Skeletal muscle satellite cell (primary cell): ENCODE results near the gene SUPT3H.
A peak's percentile ranks its signal among the peaks of the same experiment; 100 is the strongest.

ENCODE experiments used
- H3K27me3 ChIP-seq: 2 replicates; pipeline ENCODE4 v1.7.0; 2013; ENCODE audit warnings: low read length; ENCODE audit not compliant: control insufficient read depth, insufficient read depth
- H3K36me3 ChIP-seq: 2 replicates; pipeline ENCODE4 v1.7.0; 2013; ENCODE audit warnings: mild to moderate bottlenecking, control low read depth, low read length; ENCODE audit not compliant: insufficient read depth
- H3K4me1 ChIP-seq: 2 replicates; pipeline ENCODE4 v1.7.0; 2013; ENCODE audit warnings: low read length; ENCODE audit not compliant: control insufficient read depth, insufficient read depth
- H3K4me2 ChIP-seq: 2 replicates; pipeline ENCODE4 v1.7.0; 2013; ENCODE audit warnings: mild to moderate bottlenecking, low read length
- H3K4me3 ChIP-seq: 2 replicates; pipeline ENCODE4 v1.7.0; 2013; ENCODE audit warnings: low read length
- H3K9ac ChIP-seq: 2 replicates; pipeline ENCODE4 v1.7.0; 2013; ENCODE audit warnings: mild to moderate bottlenecking, low read depth, low read length, moderate library complexity
- H3K9me3 ChIP-seq: replicated peaks from 2 replicates; pipeline ENCODE4 v1.7.0; 2013; ENCODE audit warnings: mild to moderate bottlenecking, control low read depth, low read length

SUPT3H gene

DNA sequence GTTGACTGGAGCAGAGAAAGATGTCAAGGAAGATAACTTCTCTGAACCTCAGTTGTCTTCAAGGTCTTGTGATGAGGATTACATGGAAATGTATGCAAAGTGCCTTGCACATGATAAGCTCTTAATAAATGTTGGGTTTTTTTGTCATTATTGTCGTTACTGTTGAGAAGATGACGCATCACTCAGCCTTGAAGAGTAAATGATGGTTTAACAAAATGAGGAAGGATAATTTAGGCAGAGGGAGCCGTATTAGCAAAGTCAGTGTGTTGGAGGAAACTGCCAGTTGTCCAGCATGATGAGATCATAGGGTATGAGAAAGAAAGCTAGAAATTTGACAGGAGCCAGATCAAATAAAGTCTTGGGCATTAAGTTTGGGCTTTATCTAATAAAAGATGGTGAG lies 8.8 kb upstream of the SUPT3H start:
- no peak overlapping the region for H3K4me3 ChIP-seq
- H3K9me3 ChIP-seq = no peaks in the 10 kb centered on the region
- no peaks in the 10 kb centered on the region for H3K36me3 ChIP-seq
- peaks cover 45% of the 10 kb centered on the region for H3K4me1 ChIP-seq
- no peak overlapping the region for H3K4me2 ChIP-seq
- no peaks in the 10 kb centered on the region for H3K27me3 ChIP-seq
- no peak overlapping the region for H3K9ac ChIP-seq

- Histone ChIP-seq H3K36me3 (no peaks in the 10 kb centered on the region), H3K9ac (no peak overlapping the region), H3K27me3 (no peaks in the 10 kb centered on the region), H3K4me1 (peaks cover 18% of the 10 kb centered on the region), H3K4me2 (no peak overlapping the region), H3K9me3 (no peaks in the 10 kb centered on the region), H3K4me3 (no peak overlapping the region)
These were observed 4.7 kb upstream of the SUPT3H start for GRCh38 chr6:45382391-45382790.

- Histone ChIP-seq H3K9me3 (no peaks in the 10 kb centered on the region), H3K4me1 (peaks cover 15% of the 10 kb centered on the region), H3K27me3 (no peaks in the 10 kb centered on the region), H3K9ac (peak overlapping the region; percentile 97), H3K4me2 (peak overlapping the region; percentile 94), H3K36me3 (no peaks in the 10 kb centered on the region), H3K4me3 (peak overlapping the region; percentile 87)
These were observed 696 bp upstream of the SUPT3H start for GRCh38 chr6:45378334-45378926.

GRCh38 chr6:45377043-45377553 lies 636 bp downstream of the SUPT3H start:
- Histone ChIP-seq H3K4me1 (peaks cover 15% of the 10 kb centered on the region), H3K4me2 (peak overlapping the region; percentile 94), H3K27me3 (no peaks in the 10 kb centered on the region), H3K4me3 (peak overlapping the region; percentile 87), H3K36me3 (no peaks in the 10 kb centered on the region), H3K9ac (peak overlapping the region; percentile 97), H3K9me3 (no peaks in the 10 kb centered on the region)

GRCh38 chr6:45376310-45377042 lies 1.3 kb downstream of the SUPT3H start:
- H3K27me3 ChIP-seq = no peaks in the 10 kb centered on the region
- peaks cover 15% of the 10 kb centered on the region for H3K4me1 ChIP-seq
- H3K9ac ChIP-seq = peak overlapping the region; percentile 97
- H3K9me3 ChIP-seq = no peaks in the 10 kb centered on the region
- no peaks in the 10 kb centered on the region for H3K36me3 ChIP-seq
- H3K4me3 ChIP-seq = peak overlapping the region; percentile 87
- peak overlapping the region; percentile 94 for H3K4me2 ChIP-seq

DNA sequence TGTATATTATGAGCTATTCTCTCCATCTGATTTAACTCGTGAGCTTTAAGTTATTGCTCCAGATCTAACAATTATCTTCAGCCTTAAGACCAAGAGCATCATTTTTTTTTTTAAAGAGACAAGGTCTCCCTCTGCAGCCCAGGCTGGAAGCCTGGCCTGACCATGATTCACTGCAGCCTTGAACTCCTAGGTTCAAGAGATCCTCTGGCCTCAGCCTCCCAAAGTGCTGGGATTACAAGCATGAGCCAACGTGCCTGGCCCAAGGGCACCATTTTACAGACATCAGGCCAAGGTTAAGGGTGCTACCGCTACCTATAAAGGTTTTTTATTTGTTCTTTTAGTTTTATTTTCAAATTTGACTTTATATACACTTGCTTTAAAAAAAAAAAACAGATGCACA lies 2.3 kb downstream of the SUPT3H start:
- Histone ChIP-seq H3K36me3 (no peaks in the 10 kb centered on the region), H3K4me2 (no peak overlapping the region), H3K9ac (no peak overlapping the region), H3K4me1 (peaks cover 15% of the 10 kb centered on the region), H3K4me3 (no peak overlapping the region), H3K27me3 (no peaks in the 10 kb centered on the region), H3K9me3 (no peaks in the 10 kb centered on the region)

DNA sequence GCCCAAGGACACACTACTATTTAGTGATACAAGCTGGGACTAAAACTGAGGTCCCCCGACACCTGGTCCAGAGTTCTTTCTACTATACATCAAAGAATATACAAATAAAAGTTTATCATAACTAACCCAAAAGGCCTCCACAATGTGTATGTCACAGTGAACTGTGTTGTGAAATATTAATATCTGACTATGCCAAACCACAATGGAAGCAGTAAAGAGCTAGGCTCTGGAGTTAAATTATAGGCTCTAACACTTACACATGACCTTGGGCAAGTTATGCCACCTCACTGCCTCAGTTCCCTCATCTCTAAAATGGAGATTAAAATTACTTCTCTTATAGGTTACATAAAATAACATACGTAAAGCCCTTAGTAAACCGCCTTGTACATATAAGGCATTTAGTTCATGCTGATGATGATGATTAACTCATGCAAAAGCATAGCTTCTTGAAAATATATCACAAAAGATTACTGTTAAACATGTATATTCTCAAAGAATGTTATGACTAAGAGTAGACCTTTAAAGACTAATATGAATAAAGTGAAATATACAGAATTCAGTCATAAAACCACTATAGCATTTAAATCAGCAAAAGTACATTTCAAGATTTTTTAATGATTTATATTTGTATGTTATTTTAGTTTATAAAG lies 5.7 kb downstream of the SUPT3H start:
- no peaks in the 10 kb centered on the region for H3K9me3 ChIP-seq
- no peak overlapping the region for H3K9ac ChIP-seq
- no peak overlapping the region for H3K4me3 ChIP-seq
- H3K4me1 ChIP-seq = peaks cover 8% of the 10 kb centered on the region
- no peaks in the 10 kb centered on the region for H3K36me3 ChIP-seq
- no peaks in the 10 kb centered on the region for H3K27me3 ChIP-seq
- H3K4me2 ChIP-seq = no peak overlapping the region

- H3K9me3 ChIP-seq = no peaks in the 10 kb centered on the region
- no peaks in the 10 kb centered on the region for H3K27me3 ChIP-seq
- H3K4me3 ChIP-seq = no peak overlapping the region
- H3K4me2 ChIP-seq = no peak overlapping the region
- no peaks in the 10 kb centered on the region for H3K4me1 ChIP-seq
- no peaks in the 10 kb centered on the region for H3K36me3 ChIP-seq
- no peak overlapping the region for H3K9ac ChIP-seq
These were observed 7.9 kb downstream of the SUPT3H start for GRCh38 chr6:45369870-45370269.

- H3K4me3 ChIP-seq = no peak overlapping the region
- H3K36me3 ChIP-seq = no peaks in the 10 kb centered on the region
- no peaks in the 10 kb centered on the region for H3K27me3 ChIP-seq
- H3K9ac ChIP-seq = no peak overlapping the region
- no peak overlapping the region for H3K4me2 ChIP-seq
- no peaks in the 10 kb centered on the region for H3K9me3 ChIP-seq
- H3K4me1 ChIP-seq = no peaks in the 10 kb centered on the region
These were observed 9.7 kb downstream of the SUPT3H start for GRCh38 chr6:45367999-45368398.

DNA sequence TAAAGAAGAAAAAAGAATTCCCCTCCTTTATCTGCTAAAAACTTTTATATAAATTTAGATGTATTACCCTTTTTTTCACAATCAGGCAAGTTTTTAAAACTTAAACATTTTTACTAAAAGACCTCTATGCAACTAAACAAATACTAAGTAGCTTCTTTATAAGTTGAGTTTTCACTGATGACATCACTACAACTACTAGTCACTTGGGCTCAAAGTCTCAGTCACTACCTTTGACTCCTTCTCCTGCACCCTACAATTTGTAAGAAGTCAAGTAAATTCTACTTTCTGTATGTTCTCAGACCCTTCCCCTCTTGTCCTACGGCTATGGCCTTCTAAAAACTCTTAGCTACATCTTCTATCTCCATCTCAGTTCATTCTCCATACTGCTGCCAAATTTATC lies 11.2 kb downstream of the SUPT3H start:
- Histone ChIP-seq H3K4me3 (no peak overlapping the region), H3K4me2 (no peak overlapping the region), H3K9me3 (no peaks in the 10 kb centered on the region), H3K9ac (no peak overlapping the region), H3K27me3 (no peaks in the 10 kb centered on the region), H3K4me1 (no peaks in the 10 kb centered on the region), H3K36me3 (no peaks in the 10 kb centered on the region)

DNA sequence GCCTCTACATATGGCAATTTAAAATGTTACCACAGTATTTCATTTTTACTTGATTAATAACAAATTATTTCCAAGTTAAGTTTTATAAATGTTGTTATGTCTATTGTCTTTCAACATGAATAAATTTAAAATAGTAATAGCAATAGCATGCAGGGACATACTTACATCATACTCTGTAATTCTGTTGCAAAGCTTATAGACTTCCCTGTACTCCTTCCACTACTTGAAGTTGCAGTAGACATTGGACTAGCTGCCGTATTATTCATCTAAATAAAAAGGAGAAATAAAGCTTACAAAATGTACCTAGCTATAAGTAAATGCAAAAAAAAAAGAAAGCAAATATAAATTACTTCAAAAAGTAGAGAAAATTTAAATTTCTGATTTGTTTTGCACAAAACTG lies 12.7 kb downstream of the SUPT3H start:
- H3K4me3 ChIP-seq = no peak overlapping the region
- H3K4me1 ChIP-seq = no peaks in the 10 kb centered on the region
- no peak overlapping the region for H3K9ac ChIP-seq
- H3K27me3 ChIP-seq = no peaks in the 10 kb centered on the region
- H3K4me2 ChIP-seq = no peak overlapping the region
- no peaks in the 10 kb centered on the region for H3K36me3 ChIP-seq
- no peaks in the 10 kb centered on the region for H3K9me3 ChIP-seq
